ENCODE data around the gene RSRP1. TPM values are rescaled to one million over a fixed set of nuclear protein-coding genes. Genes with fewer than 3 reads are reported as not detected.

The RSRP1 gene
- polyA plus RNA-seq, 2 of the 4 experiments (the other 2 are of a cell fraction), result 34.5 to 50.6 TPM

DNA sequence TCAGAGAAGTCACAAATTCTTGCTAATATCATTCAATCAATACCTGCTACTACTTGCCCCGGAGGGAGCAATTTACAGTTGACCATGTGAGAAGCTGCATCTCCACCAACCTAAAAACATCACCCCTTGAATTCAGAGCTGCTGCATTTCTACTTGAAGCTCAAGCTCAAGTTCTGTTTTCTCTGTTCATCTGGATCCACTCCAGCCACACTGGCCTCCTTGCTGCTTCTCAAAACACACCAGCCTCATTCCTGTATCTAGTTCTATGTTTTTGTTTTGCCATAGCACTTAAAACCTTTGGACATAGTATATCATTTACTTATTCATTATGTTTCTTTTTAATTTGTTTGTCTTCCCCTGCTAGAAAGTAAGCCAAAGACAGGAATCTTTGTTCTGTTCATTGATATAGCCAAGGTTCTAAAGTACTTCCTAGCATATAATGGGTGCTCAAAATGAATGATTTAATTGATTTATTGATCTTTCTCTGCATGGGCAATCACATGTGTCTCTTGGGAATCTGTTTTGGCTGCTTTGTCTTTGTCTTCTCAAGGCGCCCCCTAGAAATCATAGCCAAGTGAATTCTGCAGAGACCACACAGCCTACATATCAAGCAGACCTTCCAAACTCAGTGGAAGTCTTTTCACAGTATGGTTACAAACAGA, 38.6 kb downstream of the RSRP1 start:
- Histone ChIP-seq H3K4me2 (no peak overlapping the region), H3K27ac (no peak overlapping the region), H3K4me3 (no peak overlapping the region), H3K9me3 (no peaks in the 10 kb centered on the region), H3K4me1 (no peaks in the 10 kb centered on the region)
- CTCF ChIA-PET, result interaction anchor here (1.0 kb wide), 1 partner anchor 312 kb away, joined by 3 read pairs; no protein-coding TSS in a partner anchor
- ATAC-seq (no peak), FAIRE-seq (no peak), DNase-seq (ENCODE audit: low read depth in 1 of 2, low spot score in 1 of 2) (no peak)
- TF ChIP-seq RNF2 (IDR thresholded peaks at IDR 0.05; ENCODE audit: borderline replicate concordance, low read depth), result no peak
- TF ChIP-seq NFE2L2 (conservative IDR thresholded peaks at IDR 0.05; ENCODE audit: low read length), result no peak
- no peak for TF ChIP-seq NR3C1 (IDR thresholded peaks at IDR 0.05)
- no peak for TF ChIP-seq FOSL2 (IDR thresholded peaks at IDR 0.05)
- no peak for TF ChIP-seq FOSL2 (CRISPR knock-in tag; IDR thresholded peaks at IDR 0.05)
- TF ChIP-seq POLR2AphosphoS2 (conservative IDR thresholded peaks at IDR 0.05; ENCODE audit: low read length), result no peak
- TF ChIP-seq, protein P1, sequence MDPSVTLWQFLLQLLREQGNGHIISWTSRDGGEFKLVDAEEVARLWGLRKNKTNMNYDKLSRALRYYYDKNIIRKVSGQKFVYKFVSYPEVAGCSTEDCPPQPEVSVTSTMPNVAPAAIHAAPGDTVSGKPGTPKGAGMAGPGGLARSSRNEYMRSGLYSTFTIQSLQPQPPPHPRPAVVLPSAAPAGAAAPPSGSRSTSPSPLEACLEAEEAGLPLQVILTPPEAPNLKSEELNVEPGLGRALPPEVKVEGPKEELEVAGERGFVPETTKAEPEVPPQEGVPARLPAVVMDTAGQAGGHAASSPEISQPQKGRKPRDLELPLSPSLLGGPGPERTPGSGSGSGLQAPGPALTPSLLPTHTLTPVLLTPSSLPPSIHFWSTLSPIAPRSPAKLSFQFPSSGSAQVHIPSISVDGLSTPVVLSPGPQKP (IDR thresholded peaks at IDR 0.05; ENCODE audit: low read depth, low read length), result no peak
- no peak for TF ChIP-seq KDM5A (IDR thresholded peaks at IDR 0.05)
- TF ChIP-seq MAZ (IDR thresholded peaks at IDR 0.05; ENCODE audit: borderline replicate concordance, low read depth, low read length), result no peak
- TF ChIP-seq, protein P2, sequence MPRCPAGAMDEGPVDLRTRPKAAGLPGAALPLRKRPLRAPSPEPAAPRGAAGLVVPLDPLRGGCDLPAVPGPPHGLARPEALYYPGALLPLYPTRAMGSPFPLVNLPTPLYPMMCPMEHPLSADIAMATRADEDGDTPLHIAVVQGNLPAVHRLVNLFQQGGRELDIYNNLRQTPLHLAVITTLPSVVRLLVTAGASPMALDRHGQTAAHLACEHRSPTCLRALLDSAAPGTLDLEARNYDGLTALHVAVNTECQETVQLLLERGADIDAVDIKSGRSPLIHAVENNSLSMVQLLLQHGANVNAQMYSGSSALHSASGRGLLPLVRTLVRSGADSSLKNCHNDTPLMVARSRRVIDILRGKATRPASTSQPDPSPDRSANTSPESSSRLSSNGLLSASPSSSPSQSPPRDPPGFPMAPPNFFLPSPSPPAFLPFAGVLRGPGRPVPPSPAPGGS (IDR thresholded peaks at IDR 0.05), result no peak
- TF ChIP-seq MAFK (IDR thresholded peaks at IDR 0.05; ENCODE audit: partially characterized antibody), result no peak
- TF ChIP-seq JUN (IDR thresholded peaks at IDR 0.05), result no peak
- TF ChIP-seq HES2 (IDR thresholded peaks at IDR 0.05), result no peak
- TF ChIP-seq HOXB13 (CRISPR knock-in tag; IDR thresholded peaks at IDR 0.05; ENCODE audit: low read depth), result no peak
- no peak for TF ChIP-seq SREBF2 (IDR thresholded peaks at IDR 0.05)
- TF ChIP-seq CEBPB (IDR thresholded peaks at IDR 0.05), result no peak
- no peak for TF ChIP-seq CBX8 (IDR thresholded peaks at IDR 0.05)
- TF ChIP-seq EP300 (IDR thresholded peaks at IDR 0.05), result no peak
- TF ChIP-seq E2F6 (IDR thresholded peaks at IDR 0.05; ENCODE audit: borderline replicate concordance, low read depth), result no peak
- no peak for TF ChIP-seq USF2 (IDR thresholded peaks at IDR 0.05)
- POLR2A ChIA-PET, result no interaction called here
- WGBS (ENCODE audit: missing lambda C conversion rate), result 19% methylated on average over 2 of the region's 2 CpGs

DNA sequence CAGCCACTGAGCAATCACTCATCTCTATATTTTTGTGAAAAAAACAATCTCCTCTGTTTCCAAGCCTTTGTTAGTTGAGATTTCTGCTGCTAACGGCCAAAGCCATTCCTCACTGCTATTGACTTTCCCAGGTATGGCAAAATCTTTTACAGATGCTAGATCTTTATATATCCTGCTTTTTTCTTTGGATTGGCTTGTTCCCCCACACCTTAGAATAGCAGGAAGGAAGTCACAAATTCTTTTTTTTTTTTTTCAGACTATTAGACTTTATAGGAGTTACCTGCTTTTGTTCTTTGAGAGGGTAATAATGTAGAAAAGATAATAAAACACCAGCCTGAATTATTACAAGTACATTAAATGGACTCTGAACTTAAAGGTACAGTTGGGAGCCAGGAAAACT, 39.2 kb downstream of the RSRP1 start:
- Histone ChIP-seq H3K27ac (no peak overlapping the region), H3K4me2 (no peak overlapping the region), H3K9me3 (no peaks in the 10 kb centered on the region), H3K4me3 (no peak overlapping the region), H3K4me1 (no peaks in the 10 kb centered on the region)
- whole genome bisulfite sequencing (ENCODE audit: missing lambda C conversion rate), result 44% methylated on average over 1 of the region's 1 CpG
- FAIRE-seq, result no peak
- no peak for DNase-seq (ENCODE audit: low read depth in 1 of 2, low spot score in 1 of 2)
- ATAC-seq, result no peak
- ChIA-PET CTCF (no interaction called here), POLR2A (no interaction called here)
- TF ChIP-seq TFCP2L1 (CRISPR knock-in tag; IDR thresholded peaks at IDR 0.05) (no peak), MAZ (IDR thresholded peaks at IDR 0.05; ENCODE audit: borderline replicate concordance, low read depth, low read length) (no peak), PHF8 (IDR thresholded peaks at IDR 0.05; ENCODE audit: borderline replicate concordance, low read depth) (no peak), RAD21 (conservative IDR thresholded peaks at IDR 0.05 in 1 of 2, IDR thresholded peaks at IDR 0.05 in 1 of 2) (no peak), RARB (CRISPR knock-in tag; IDR thresholded peaks at IDR 0.05) (no peak), ZFP36 (IDR thresholded peaks at IDR 0.05; ENCODE audit: borderline replicate concordance, partially characterized antibody) (no peak), POLR2AphosphoS2 (conservative IDR thresholded peaks at IDR 0.05; ENCODE audit: low read length) (no peak), GATA3 (IDR thresholded peaks at IDR 0.05; ENCODE audit: borderline replicate concordance) (no peak), HDAC2 (IDR thresholded peaks at IDR 0.05) (no peak), HOXB5 (CRISPR knock-in tag; IDR thresholded peaks at IDR 0.05) (no peak)
- TF ChIP-seq, protein P3, sequence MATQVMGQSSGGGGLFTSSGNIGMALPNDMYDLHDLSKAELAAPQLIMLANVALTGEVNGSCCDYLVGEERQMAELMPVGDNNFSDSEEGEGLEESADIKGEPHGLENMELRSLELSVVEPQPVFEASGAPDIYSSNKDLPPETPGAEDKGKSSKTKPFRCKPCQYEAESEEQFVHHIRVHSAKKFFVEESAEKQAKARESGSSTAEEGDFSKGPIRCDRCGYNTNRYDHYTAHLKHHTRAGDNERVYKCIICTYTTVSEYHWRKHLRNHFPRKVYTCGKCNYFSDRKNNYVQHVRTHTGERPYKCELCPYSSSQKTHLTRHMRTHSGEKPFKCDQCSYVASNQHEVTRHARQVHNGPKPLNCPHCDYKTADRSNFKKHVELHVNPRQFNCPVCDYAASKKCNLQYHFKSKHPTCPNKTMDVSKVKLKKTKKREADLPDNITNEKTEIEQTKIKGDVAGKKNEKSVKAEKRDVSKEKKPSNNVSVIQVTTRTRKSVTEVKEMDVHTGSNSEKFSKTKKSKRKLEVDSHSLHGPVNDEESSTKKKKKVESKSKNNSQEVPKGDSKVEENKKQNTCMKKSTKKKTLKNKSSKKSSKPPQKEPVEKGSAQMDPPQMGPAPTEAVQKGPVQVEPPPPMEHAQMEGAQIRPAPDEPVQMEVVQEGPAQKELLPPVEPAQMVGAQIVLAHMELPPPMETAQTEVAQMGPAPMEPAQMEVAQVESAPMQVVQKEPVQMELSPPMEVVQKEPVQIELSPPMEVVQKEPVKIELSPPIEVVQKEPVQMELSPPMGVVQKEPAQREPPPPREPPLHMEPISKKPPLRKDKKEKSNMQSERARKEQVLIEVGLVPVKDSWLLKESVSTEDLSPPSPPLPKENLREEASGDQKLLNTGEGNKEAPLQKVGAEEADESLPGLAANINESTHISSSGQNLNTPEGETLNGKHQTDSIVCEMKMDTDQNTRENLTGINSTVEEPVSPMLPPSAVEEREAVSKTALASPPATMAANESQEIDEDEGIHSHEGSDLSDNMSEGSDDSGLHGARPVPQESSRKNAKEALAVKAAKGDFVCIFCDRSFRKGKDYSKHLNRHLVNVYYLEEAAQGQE (IDR thresholded peaks at IDR 0.05), result no peak
- TF ChIP-seq, protein P2 (IDR thresholded peaks at IDR 0.05), result no peak
- TF ChIP-seq, protein P4, sequence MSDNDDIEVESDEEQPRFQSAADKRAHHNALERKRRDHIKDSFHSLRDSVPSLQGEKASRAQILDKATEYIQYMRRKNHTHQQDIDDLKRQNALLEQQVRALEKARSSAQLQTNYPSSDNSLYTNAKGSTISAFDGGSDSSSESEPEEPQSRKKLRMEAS (IDR thresholded peaks at IDR 0.05), result no peak
